Osteoblast (primary cell): ENCODE data around the gene MOB2. TPM values are rescaled to one million over a fixed set of nuclear protein-coding genes. Genes with fewer than 3 reads are reported as not detected.

Experiments used
- DNase-seq: peaks from one replicate; pipeline ENCODE4 v3.0.0; 2011; ENCODE audit warnings: low spot score, mixed read lengths; ENCODE audit not compliant: insufficient read length; ENCODE audit errors: missing footprints
- H2AFZ ChIP-seq: 2 replicates; pipeline ENCODE4 v1.6.0; 2011; ENCODE audit warnings: mild to moderate bottlenecking, low read length
- H3K27ac ChIP-seq: 2 replicates; pipeline ENCODE4 v1.5.1; 2011; ENCODE audit warnings: mild to moderate bottlenecking, low read depth, low read length, moderate library complexity
- H3K27me3 ChIP-seq: 2 replicates; pipeline ENCODE4 v1.6.0; 2012; ENCODE audit warnings: mild to moderate bottlenecking, control low read depth, inconsistent platforms, low read length, moderate library complexity; ENCODE audit not compliant: insufficient read depth
- H3K36me3 ChIP-seq: 2 replicates; pipeline ENCODE4 v1.5.1; 2011; ENCODE audit warnings: mild to moderate bottlenecking, low read length, control low read depth, moderate library complexity; ENCODE audit not compliant: insufficient read depth
- H3K4me1 ChIP-seq: 2 replicates; pipeline ENCODE4 v1.5.1; 2011; ENCODE audit warnings: mild to moderate bottlenecking, low read length, control low read depth, moderate library complexity; ENCODE audit not compliant: insufficient read depth
- H3K4me2 ChIP-seq: 2 replicates; pipeline ENCODE4 v1.6.0; 2011; ENCODE audit warnings: mild to moderate bottlenecking, low read length; ENCODE audit not compliant: insufficient read depth
- H3K4me3 ChIP-seq: fragments of 200-600 bp; sonication (generic); 3 replicates; pipeline ENCODE4 v1.5.1; 2012; ENCODE audit warnings: mild to moderate bottlenecking, low read length, inconsistent platforms; ENCODE audit not compliant: insufficient read depth
- H3K79me2 ChIP-seq: 2 replicates; pipeline ENCODE4 v1.6.0; 2012; ENCODE audit warnings: mild to moderate bottlenecking, low read length, control low read depth, inconsistent platforms; ENCODE audit not compliant: insufficient read depth
- H3K9me3 ChIP-seq: 2 replicates; pipeline ENCODE4 v1.5.1; 2011; ENCODE audit warnings: low read depth, low read length, control low read depth
- H4K20me1 ChIP-seq: 2 replicates; pipeline ENCODE4 v1.6.0; 2012; ENCODE audit warnings: mild to moderate bottlenecking, low read length, control low read depth; ENCODE audit not compliant: insufficient read depth
- CTCF ChIP-seq: IDR thresholded peaks from 2 replicates; pipeline ENCODE4 v1.5.1; 2011; ENCODE audit warnings: mild to moderate bottlenecking, low read depth, low read length, moderate library complexity; ENCODE audit errors: extremely low read depth
- total RNA-seq: library from RNA; depleted of rRNA; stranded (reverse); fragments of >200 nt; gene quantifications from 2 replicates; pipeline ENCODE4 v1.2.3, GENCODE V29; 2012

The MOB2 gene
- total RNA-seq, 1 donor = 28.2 TPM

- Histone ChIP-seq H4K20me1 (peaks cover 81% of the 10 kb centered on the region), H3K9me3 (no peaks in the 10 kb centered on the region), H3K36me3 (no peaks in the 10 kb centered on the region), H3K27me3 (no peaks in the 10 kb centered on the region), H3K79me2 (peaks cover 82% of the 10 kb centered on the region), H3K4me3 (no peak overlapping the region), H2AFZ (no peak overlapping the region), H3K4me1 (no peaks in the 10 kb centered on the region), H3K27ac (no peak overlapping the region), H3K4me2 (no peak overlapping the region)
- no peak for DNase-seq
- TF ChIP-seq CTCF = no peak
Measured at GRCh38 chr11:1496091-1496760, 9.6 kb upstream of the MOB2 start.

DNA sequence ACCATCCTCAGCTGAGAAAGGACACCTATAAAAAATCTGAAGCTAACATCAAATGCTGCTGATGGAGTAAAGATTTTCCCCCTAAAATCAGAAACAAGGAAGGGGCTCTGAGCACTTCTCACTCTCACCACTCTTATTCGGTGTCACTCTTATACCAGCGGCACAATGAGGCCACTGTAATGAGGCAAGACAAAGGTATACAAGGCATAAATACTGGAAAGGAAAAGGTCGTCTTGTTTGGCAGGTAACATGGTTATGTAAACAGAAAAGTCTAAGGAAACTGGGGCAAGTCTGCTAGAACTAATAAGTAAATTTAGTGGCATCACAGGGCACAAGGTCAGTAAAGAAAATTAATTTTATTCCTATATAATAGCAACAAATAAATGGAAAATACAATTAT, 8.1 kb upstream of the MOB2 start:
- Histone ChIP-seq H3K36me3 (no peaks in the 10 kb centered on the region), H3K4me1 (no peaks in the 10 kb centered on the region), H2AFZ (no peak overlapping the region), H3K27ac (no peak overlapping the region), H3K79me2 (peaks cover 77% of the 10 kb centered on the region), H4K20me1 (peaks cover 76% of the 10 kb centered on the region), H3K4me3 (no peak overlapping the region), H3K4me2 (no peak overlapping the region), H3K9me3 (no peaks in the 10 kb centered on the region), H3K27me3 (no peaks in the 10 kb centered on the region)
- DNase-seq = peak; percentile 10
- TF ChIP-seq CTCF = no peak

GRCh38 chr11:1493650-1494244, 7.2 kb upstream of the MOB2 start:
- Histone ChIP-seq H4K20me1 (peaks cover 76% of the 10 kb centered on the region), H3K79me2 (peaks cover 74% of the 10 kb centered on the region), H3K9me3 (no peaks in the 10 kb centered on the region), H3K4me3 (no peak overlapping the region), H3K4me1 (no peaks in the 10 kb centered on the region), H3K4me2 (no peak overlapping the region), H2AFZ (no peak overlapping the region), H3K36me3 (no peaks in the 10 kb centered on the region), H3K27ac (no peak overlapping the region), H3K27me3 (no peaks in the 10 kb centered on the region)
- DNase-seq = peak; percentile 38
- TF ChIP-seq CTCF = no peak

DNA sequence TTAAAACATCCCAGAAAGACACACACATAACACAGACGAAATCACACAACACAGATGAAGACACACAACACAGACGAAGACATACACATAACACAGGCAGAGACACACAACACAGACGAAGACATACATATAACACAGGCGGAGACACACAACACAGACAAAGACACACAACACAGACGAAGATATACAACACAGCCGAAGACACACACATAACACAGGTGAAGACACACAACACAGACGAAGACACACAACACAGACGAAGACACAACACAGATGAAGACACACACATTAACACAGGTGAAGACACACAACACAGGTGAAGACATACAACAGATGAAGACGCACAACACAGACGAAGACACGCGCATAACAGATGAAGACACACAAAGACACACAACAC, 4.8 kb upstream of the MOB2 start:
- Histone ChIP-seq H4K20me1 (peaks cover 72% of the 10 kb centered on the region), H3K36me3 (no peaks in the 10 kb centered on the region), H3K27me3 (no peaks in the 10 kb centered on the region), H2AFZ (no peak overlapping the region), H3K9me3 (no peaks in the 10 kb centered on the region), H3K4me3 (no peak overlapping the region), H3K27ac (no peak overlapping the region), H3K4me2 (no peak overlapping the region), H3K79me2 (peaks cover 68% of the 10 kb centered on the region), H3K4me1 (peaks cover 4% of the 10 kb centered on the region)
- no peak for TF ChIP-seq CTCF
- peak; percentile 57 for DNase-seq
